Measurements from ENCODE around the gene CALML6. TPM values are rescaled to one million over a fixed set of nuclear protein-coding genes. Genes with fewer than 3 reads are reported as not detected.

Gene CALML6
- total RNA-seq, 1 experiment from 2014 or later: 0.28 TPM

- Histone ChIP-seq H3K27me3 (replicated peaks; ENCODE audit: insufficient read depth, low read depth, low read length, poor library complexity) (no peaks in the 10 kb centered on the region), H3K27ac (ENCODE audit: low read depth, low read length, poor library complexity, severe bottlenecking) (no peak overlapping the region), H3K9me3 (ENCODE audit: low read depth, low read length, poor library complexity, severe bottlenecking) (no peaks in the 10 kb centered on the region), H3K4me3 (ENCODE audit: low read depth, low read length, poor library complexity, severe bottlenecking) (no peak overlapping the region), H3K36me3 (ENCODE audit: insufficient read depth, low read length, poor library complexity, severe bottlenecking) (no peaks in the 10 kb centered on the region), H3K4me1 (ENCODE audit: insufficient read depth, low read length, poor library complexity, severe bottlenecking) (no peaks in the 10 kb centered on the region)
- intact Hi-C loops (cut with micrococcal nuclease; ENCODE audit: unreplicated experiment): no loop called here
- BruUV-seq (replicated peaks): no TSS peak
- TF ChIP-seq EZH2 (IDR thresholded peaks at IDR 0.05; ENCODE audit: borderline replicate concordance, low read depth, low read length, poor library complexity, severe bottlenecking): no peak
- no peak for TF ChIP-seq CTCF (conservative IDR thresholded peaks at IDR 0.05; ENCODE audit: low read depth, low read length)
- DNase-seq (ENCODE audit: low spot score): no peak
- ChIA-PET POLR2A (ENCODE audit: low non-redundant PET) (no interaction called here), CTCF (no interaction called here)
Measured at GRCh38 chr1:1947493-1947892, 32.4 kb downstream of the CALML6 start.

GRCh38 chr1:1948783-1949182 is 33.7 kb downstream of the CALML6 start:
- CTCF ChIA-PET: interaction anchor here (0.7 kb wide), 1 partner anchor 167 kb away, joined by 4 read pairs; no protein-coding TSS in a partner anchor
- no peaks in the 10 kb centered on the region for H3K27me3 ChIP-seq (replicated peaks; ENCODE audit: insufficient read depth, low read depth, low read length, poor library complexity)
- POLR2A ChIA-PET (ENCODE audit: low non-redundant PET): no interaction called here
- H3K4me3 ChIP-seq (ENCODE audit: low read depth, low read length, poor library complexity, severe bottlenecking): no peak overlapping the region
- H3K36me3 ChIP-seq (ENCODE audit: insufficient read depth, low read length, poor library complexity, severe bottlenecking): no peaks in the 10 kb centered on the region
- no peak overlapping the region for H3K27ac ChIP-seq (ENCODE audit: low read depth, low read length, poor library complexity, severe bottlenecking)
- no TSS peak for BruUV-seq (replicated peaks)
- intact Hi-C loops (cut with micrococcal nuclease; ENCODE audit: unreplicated experiment): no loop called here
- TF ChIP-seq CTCF (conservative IDR thresholded peaks at IDR 0.05; ENCODE audit: low read depth, low read length) (no peak), EZH2 (IDR thresholded peaks at IDR 0.05; ENCODE audit: borderline replicate concordance, low read depth, low read length, poor library complexity, severe bottlenecking) (no peak)
- H3K4me1 ChIP-seq (ENCODE audit: insufficient read depth, low read length, poor library complexity, severe bottlenecking): no peaks in the 10 kb centered on the region
- H3K9me3 ChIP-seq (ENCODE audit: low read depth, low read length, poor library complexity, severe bottlenecking): no peaks in the 10 kb centered on the region
- DNase-seq (ENCODE audit: low spot score): no peak

GRCh38 chr1:1950940-1951339 is 35.9 kb downstream of the CALML6 start:
- H3K27me3 ChIP-seq (replicated peaks; ENCODE audit: insufficient read depth, low read depth, low read length, poor library complexity): no peaks in the 10 kb centered on the region
- H3K27ac ChIP-seq (ENCODE audit: low read depth, low read length, poor library complexity, severe bottlenecking): no peak overlapping the region
- no peak for TF ChIP-seq CTCF (conservative IDR thresholded peaks at IDR 0.05; ENCODE audit: low read depth, low read length)
- TF ChIP-seq EZH2 (IDR thresholded peaks at IDR 0.05; ENCODE audit: borderline replicate concordance, low read depth, low read length, poor library complexity, severe bottlenecking): no peak
- no TSS peak for BruUV-seq (replicated peaks)
- no peak for DNase-seq (ENCODE audit: low spot score)
- H3K4me3 ChIP-seq (ENCODE audit: low read depth, low read length, poor library complexity, severe bottlenecking): no peak overlapping the region
- H3K4me1 ChIP-seq (ENCODE audit: insufficient read depth, low read length, poor library complexity, severe bottlenecking): no peaks in the 10 kb centered on the region
- intact Hi-C loops (cut with micrococcal nuclease; ENCODE audit: unreplicated experiment): no loop called here
- H3K36me3 ChIP-seq (ENCODE audit: insufficient read depth, low read length, poor library complexity, severe bottlenecking): no peaks in the 10 kb centered on the region
- H3K9me3 ChIP-seq (ENCODE audit: low read depth, low read length, poor library complexity, severe bottlenecking): no peaks in the 10 kb centered on the region
- ChIA-PET POLR2A (ENCODE audit: low non-redundant PET) (no interaction called here), CTCF (no interaction called here)
